ENCODE data around the gene SOCS7. TPM values are rescaled to one million over a fixed set of nuclear protein-coding genes. Genes with fewer than 3 reads are reported as not detected.

SOCS7 gene
- total and polyA plus RNA-seq, 2 donors (not counting 1 experiment from before 2014, with no cell fraction given) = 4.8 to 9.4 TPM

DNA sequence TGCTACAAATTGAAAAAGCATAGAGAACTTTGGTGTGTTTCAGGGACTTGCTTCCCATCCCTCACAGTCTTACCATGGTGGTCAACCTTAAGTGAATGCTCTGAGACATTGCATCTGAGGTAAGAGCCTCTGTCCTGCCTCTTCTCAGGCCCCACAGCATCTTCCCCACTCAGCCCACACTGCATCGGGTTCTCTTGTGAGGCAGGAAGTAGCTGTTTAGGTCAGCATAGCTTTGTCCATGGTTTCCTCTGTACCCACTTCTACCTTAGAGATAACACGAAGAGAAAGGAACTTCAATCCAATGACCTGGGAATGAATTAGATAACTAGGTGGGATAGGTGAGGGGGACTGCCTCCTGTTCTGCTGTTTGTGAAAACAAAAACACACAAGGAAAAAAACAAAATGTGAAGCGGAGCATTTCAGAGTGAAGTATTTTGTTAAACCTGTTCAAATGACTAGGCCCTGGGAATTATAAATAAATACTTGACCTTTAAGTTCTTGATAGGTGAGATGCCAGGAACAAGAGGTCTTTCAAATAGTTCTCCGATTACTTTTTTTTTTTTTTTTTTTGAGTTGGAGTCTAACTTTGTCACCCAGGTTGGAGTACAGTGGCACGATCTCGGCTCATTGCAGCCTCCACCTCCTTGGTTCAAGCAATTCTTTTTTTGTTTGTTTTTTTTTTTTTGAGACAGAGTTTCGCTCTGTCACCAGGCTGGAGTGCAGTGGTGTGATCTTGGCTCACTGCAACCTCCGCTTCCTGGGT, 17.7 kb downstream of the SOCS7 start:
- no peak overlapping the region for H3K4me2 ChIP-seq (ENCODE audit: extremely low read depth, insufficient read depth, low read length)
- H3K36me3 ChIP-seq (ENCODE audit: control insufficient read depth, insufficient read depth, low read length) = peaks cover 2% of the 10 kb centered on the region
- H3K27me3 ChIP-seq (ENCODE audit: control insufficient read depth, insufficient read depth, low read length) = no peaks in the 10 kb centered on the region
- no peak overlapping the region for H3K4me3 ChIP-seq (replicated peaks in 1 of 4; ENCODE audit: control extremely low read depth in 1 of 4, insufficient read depth in 1 of 4, low read depth in 3 of 4, low read length in 4 of 4)
- no peaks in the 10 kb centered on the region for H3K9me3 ChIP-seq (ENCODE audit: control insufficient read depth, insufficient read depth, low read depth, low read length)
- no peaks in the 10 kb centered on the region for H4K20me1 ChIP-seq (ENCODE audit: control insufficient read depth, extremely low read depth, insufficient read depth, low read length)
- H3K9ac ChIP-seq (ENCODE audit: insufficient read depth, low read length) = no peak overlapping the region
- no peak for DNase-seq (ENCODE audit: low read depth in 2 of 2)
- no peaks in the 10 kb centered on the region for H3K79me2 ChIP-seq (ENCODE audit: control insufficient read depth, insufficient read depth, low read length)
- no peak for TF ChIP-seq EZH2 (IDR thresholded peaks at IDR 0.05; ENCODE audit: low read length, missing control alignments)
- H2AFZ ChIP-seq (ENCODE audit: low read length) = no peak overlapping the region
- H3K27ac ChIP-seq (ENCODE audit: insufficient read depth, low read length) = no peak overlapping the region
- H3K4me1 ChIP-seq (ENCODE audit: control insufficient read depth, extremely low read depth, insufficient read depth, low read length) = no peaks in the 10 kb centered on the region

- no peak overlapping the region for H3K27ac ChIP-seq (ENCODE audit: insufficient read depth, low read length)
- no peaks in the 10 kb centered on the region for H3K79me2 ChIP-seq (ENCODE audit: control insufficient read depth, insufficient read depth, low read length)
- H3K9ac ChIP-seq (ENCODE audit: insufficient read depth, low read length) = no peak overlapping the region
- H3K36me3 ChIP-seq (ENCODE audit: control insufficient read depth, insufficient read depth, low read length) = peaks cover 4% of the 10 kb centered on the region
- H3K9me3 ChIP-seq (ENCODE audit: control insufficient read depth, insufficient read depth, low read depth, low read length) = no peaks in the 10 kb centered on the region
- H2AFZ ChIP-seq (ENCODE audit: low read length) = no peak overlapping the region
- no peak overlapping the region for H3K4me3 ChIP-seq (replicated peaks in 1 of 4; ENCODE audit: control extremely low read depth in 1 of 4, insufficient read depth in 1 of 4, low read depth in 3 of 4, low read length in 4 of 4)
- H4K20me1 ChIP-seq (ENCODE audit: control insufficient read depth, extremely low read depth, insufficient read depth, low read length) = peaks cover 1% of the 10 kb centered on the region
- H3K27me3 ChIP-seq (ENCODE audit: control insufficient read depth, insufficient read depth, low read length) = no peaks in the 10 kb centered on the region
- no peak for DNase-seq (ENCODE audit: low read depth in 2 of 2)
- H3K4me2 ChIP-seq (ENCODE audit: extremely low read depth, insufficient read depth, low read length) = no peak overlapping the region
- no peak for TF ChIP-seq EZH2 (IDR thresholded peaks at IDR 0.05; ENCODE audit: low read length, missing control alignments)
- TF ChIP-seq, protein P1, sequence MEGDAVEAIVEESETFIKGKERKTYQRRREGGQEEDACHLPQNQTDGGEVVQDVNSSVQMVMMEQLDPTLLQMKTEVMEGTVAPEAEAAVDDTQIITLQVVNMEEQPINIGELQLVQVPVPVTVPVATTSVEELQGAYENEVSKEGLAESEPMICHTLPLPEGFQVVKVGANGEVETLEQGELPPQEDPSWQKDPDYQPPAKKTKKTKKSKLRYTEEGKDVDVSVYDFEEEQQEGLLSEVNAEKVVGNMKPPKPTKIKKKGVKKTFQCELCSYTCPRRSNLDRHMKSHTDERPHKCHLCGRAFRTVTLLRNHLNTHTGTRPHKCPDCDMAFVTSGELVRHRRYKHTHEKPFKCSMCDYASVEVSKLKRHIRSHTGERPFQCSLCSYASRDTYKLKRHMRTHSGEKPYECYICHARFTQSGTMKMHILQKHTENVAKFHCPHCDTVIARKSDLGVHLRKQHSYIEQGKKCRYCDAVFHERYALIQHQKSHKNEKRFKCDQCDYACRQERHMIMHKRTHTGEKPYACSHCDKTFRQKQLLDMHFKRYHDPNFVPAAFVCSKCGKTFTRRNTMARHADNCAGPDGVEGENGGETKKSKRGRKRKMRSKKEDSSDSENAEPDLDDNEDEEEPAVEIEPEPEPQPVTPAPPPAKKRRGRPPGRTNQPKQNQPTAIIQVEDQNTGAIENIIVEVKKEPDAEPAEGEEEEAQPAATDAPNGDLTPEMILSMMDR (conservative IDR thresholded peaks at IDR 0.05 in 1 of 2, IDR thresholded peaks at IDR 0.05 in 1 of 2; ENCODE audit: low read depth in 1 of 2, low read length in 2 of 2) = no peak
- H3K4me1 ChIP-seq (ENCODE audit: control insufficient read depth, extremely low read depth, insufficient read depth, low read length) = no peaks in the 10 kb centered on the region
These were observed 27.8 kb downstream of the SOCS7 start for GRCh38 chr17:38379448-38379847.

- Histone ChIP-seq H3K4me2 (ENCODE audit: extremely low read depth, insufficient read depth, low read length) (no peak overlapping the region), H3K9ac (ENCODE audit: insufficient read depth, low read length) (no peak overlapping the region), H3K9me3 (ENCODE audit: control insufficient read depth, insufficient read depth, low read depth, low read length) (no peaks in the 10 kb centered on the region), H3K79me2 (ENCODE audit: control insufficient read depth, insufficient read depth, low read length) (no peaks in the 10 kb centered on the region), H3K36me3 (ENCODE audit: control insufficient read depth, insufficient read depth, low read length) (peaks cover 8% of the 10 kb centered on the region), H3K27ac (ENCODE audit: insufficient read depth, low read length) (no peak overlapping the region), H2AFZ (ENCODE audit: low read length) (no peak overlapping the region), H3K4me1 (ENCODE audit: control insufficient read depth, extremely low read depth, insufficient read depth, low read length) (no peaks in the 10 kb centered on the region), H4K20me1 (ENCODE audit: control insufficient read depth, extremely low read depth, insufficient read depth, low read length) (no peaks in the 10 kb centered on the region), H3K4me3 (replicated peaks in 1 of 4; ENCODE audit: control extremely low read depth in 1 of 4, insufficient read depth in 1 of 4, low read depth in 3 of 4, low read length in 4 of 4) (no peak overlapping the region), H3K27me3 (ENCODE audit: control insufficient read depth, insufficient read depth, low read length) (no peaks in the 10 kb centered on the region)
- TF ChIP-seq, protein P1 (conservative IDR thresholded peaks at IDR 0.05 in 1 of 2, IDR thresholded peaks at IDR 0.05 in 1 of 2; ENCODE audit: low read depth in 1 of 2, low read length in 2 of 2) = no peak
- TF ChIP-seq EZH2 (IDR thresholded peaks at IDR 0.05; ENCODE audit: low read length, missing control alignments) = no peak
- no peak for DNase-seq (ENCODE audit: low read depth in 2 of 2)
These were observed 43.4 kb downstream of the SOCS7 start for GRCh38 chr17:38395090-38395489.
